ENCODE results near the gene SELENOH.
"Not testable (repeated sequence)": the region's sequence is repeated elsewhere in the genome, so short reads cannot be mapped to it uniquely, and the experiment has no call there.

The SELENOH gene

GRCh38 chr11:57741132-57742086 lies at the start of gene SELENOH:
TSS of gene SELENOH (plus strand) at chr11:57741491. CDS start at chr11:57741596, 105 bp downstream.
- peak; percentile 96 to 97 for DNase-seq

- no peak for DNase-seq
Measured at GRCh38 chr11:57698843-57699365, 42.4 kb upstream of the SELENOH start.

GRCh38 chr11:57699813-57700212 lies 41.5 kb upstream of the SELENOH start:
- DNase-seq, result no peak

GRCh38 chr11:57700425-57700824 lies 40.9 kb upstream of the SELENOH start:
- no peak for DNase-seq

- no peak for DNase-seq
Measured at GRCh38 chr11:57703341-57703740, 38.0 kb upstream of the SELENOH start.

GRCh38 chr11:57704932-57705331 lies 36.4 kb upstream of the SELENOH start:
- DNase-seq, result no peak

GRCh38 chr11:57705432-57705831 lies 35.9 kb upstream of the SELENOH start:
- not testable (repeated sequence) for DNase-seq

GRCh38 chr11:57709802-57710367 lies 31.4 kb upstream of the SELENOH start:
- no peak for DNase-seq

- DNase-seq, result peak; percentile 73 to 77
Measured at GRCh38 chr11:57711414-57712255, 29.7 kb upstream of the SELENOH start, which contains the start of gene MED19. TSS of gene MED19 (minus strand) at chr11:57712215. CDS start at chr11:57712179, 36 bp downstream.

GRCh38 chr11:57712256-57713150 lies 28.8 kb upstream of the SELENOH start, which contains the start of gene TMX2:
TSS of gene TMX2 (plus strand) at chr11:57712593. CDS start at chr11:57712619, 26 bp downstream.
- peak; percentile 88 to 93 for DNase-seq

- no peak for DNase-seq
Measured at GRCh38 chr11:57713835-57714234, 27.5 kb upstream of the SELENOH start.

GRCh38 chr11:57716726-57717125 lies 24.6 kb upstream of the SELENOH start:
- DNase-seq, result not testable (repeated sequence)

- DNase-seq, result no peak
Measured at GRCh38 chr11:57727185-57727584, 14.1 kb upstream of the SELENOH start.

GRCh38 chr11:57728829-57729228 lies 12.5 kb upstream of the SELENOH start:
- DNase-seq, result no peak

- DNase-seq, result no peak
Measured at GRCh38 chr11:57729479-57729878, 11.8 kb upstream of the SELENOH start.

- DNase-seq, result no peak
Measured at GRCh38 chr11:57732661-57733060, 8.6 kb upstream of the SELENOH start.

- no peak for DNase-seq
Measured at GRCh38 chr11:57735619-57736298, 5.5 kb upstream of the SELENOH start.

- no peak for DNase-seq
Measured at GRCh38 chr11:57742087-57742452, 779 bp downstream of the SELENOH start.

GRCh38 chr11:57744357-57744756 lies 3.1 kb downstream of the SELENOH start:
- DNase-seq, result no peak

GRCh38 chr11:57745206-57745605 lies 3.9 kb downstream of the SELENOH start:
- DNase-seq, result no peak

GRCh38 chr11:57746920-57747319 lies 5.6 kb downstream of the SELENOH start:
- DNase-seq, result no peak
